Measurements from ENCODE around the gene OR52E6. TPM values are rescaled to one million over a fixed set of nuclear protein-coding genes. Genes with fewer than 3 reads are reported as not detected.

OR52E6 gene
- total RNA-seq, result not detected in 3 replicates

DNA sequence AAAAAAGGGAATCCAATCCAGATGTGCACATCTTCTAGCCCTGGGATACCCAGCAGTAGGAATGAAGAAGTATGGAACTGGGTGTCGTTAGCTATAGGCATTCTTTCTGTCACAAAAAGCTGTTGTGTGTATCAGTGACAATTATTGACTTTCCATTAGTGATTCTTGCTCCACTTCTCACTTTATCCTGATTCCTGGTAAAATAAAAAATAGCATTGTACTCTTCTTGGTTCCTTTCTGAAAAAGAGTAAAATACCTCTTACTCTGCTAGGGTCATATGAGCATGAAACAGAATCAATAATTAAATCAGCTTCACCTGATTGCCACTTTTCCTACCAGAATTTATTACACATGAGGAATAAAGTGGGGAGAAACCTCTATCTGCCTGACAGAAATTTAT lies at the start of gene OR52E6:
TSS of gene OR52E6 (minus strand) at position 101 of the 400 bp plus-strand sequence. CDS start at position 101, 0 bp downstream.
- no peaks in the 10 kb centered on the region for H3K4me1 Mint-ChIP-seq
- no peak for DNase-seq (ENCODE audit: low spot score in 2 of 2, unreplicated experiment in 2 of 2)
- H3K36me3 Mint-ChIP-seq, result no peaks in the 10 kb centered on the region
- TF ChIP-seq, protein P1, sequence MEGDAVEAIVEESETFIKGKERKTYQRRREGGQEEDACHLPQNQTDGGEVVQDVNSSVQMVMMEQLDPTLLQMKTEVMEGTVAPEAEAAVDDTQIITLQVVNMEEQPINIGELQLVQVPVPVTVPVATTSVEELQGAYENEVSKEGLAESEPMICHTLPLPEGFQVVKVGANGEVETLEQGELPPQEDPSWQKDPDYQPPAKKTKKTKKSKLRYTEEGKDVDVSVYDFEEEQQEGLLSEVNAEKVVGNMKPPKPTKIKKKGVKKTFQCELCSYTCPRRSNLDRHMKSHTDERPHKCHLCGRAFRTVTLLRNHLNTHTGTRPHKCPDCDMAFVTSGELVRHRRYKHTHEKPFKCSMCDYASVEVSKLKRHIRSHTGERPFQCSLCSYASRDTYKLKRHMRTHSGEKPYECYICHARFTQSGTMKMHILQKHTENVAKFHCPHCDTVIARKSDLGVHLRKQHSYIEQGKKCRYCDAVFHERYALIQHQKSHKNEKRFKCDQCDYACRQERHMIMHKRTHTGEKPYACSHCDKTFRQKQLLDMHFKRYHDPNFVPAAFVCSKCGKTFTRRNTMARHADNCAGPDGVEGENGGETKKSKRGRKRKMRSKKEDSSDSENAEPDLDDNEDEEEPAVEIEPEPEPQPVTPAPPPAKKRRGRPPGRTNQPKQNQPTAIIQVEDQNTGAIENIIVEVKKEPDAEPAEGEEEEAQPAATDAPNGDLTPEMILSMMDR (IDR thresholded peaks at IDR 0.05; ENCODE audit: unreplicated experiment), result no peak
- H3K9me3 Mint-ChIP-seq, result peaks cover 16% of the 10 kb centered on the region
- no peak within 1 kb of the TSS for H3K27ac Mint-ChIP-seq
- no peak within 1 kb of the TSS for H3K4me3 Mint-ChIP-seq
- no peaks in the 10 kb centered on the region for H3K27me3 Mint-ChIP-seq (ENCODE audit: low read depth)

DNA sequence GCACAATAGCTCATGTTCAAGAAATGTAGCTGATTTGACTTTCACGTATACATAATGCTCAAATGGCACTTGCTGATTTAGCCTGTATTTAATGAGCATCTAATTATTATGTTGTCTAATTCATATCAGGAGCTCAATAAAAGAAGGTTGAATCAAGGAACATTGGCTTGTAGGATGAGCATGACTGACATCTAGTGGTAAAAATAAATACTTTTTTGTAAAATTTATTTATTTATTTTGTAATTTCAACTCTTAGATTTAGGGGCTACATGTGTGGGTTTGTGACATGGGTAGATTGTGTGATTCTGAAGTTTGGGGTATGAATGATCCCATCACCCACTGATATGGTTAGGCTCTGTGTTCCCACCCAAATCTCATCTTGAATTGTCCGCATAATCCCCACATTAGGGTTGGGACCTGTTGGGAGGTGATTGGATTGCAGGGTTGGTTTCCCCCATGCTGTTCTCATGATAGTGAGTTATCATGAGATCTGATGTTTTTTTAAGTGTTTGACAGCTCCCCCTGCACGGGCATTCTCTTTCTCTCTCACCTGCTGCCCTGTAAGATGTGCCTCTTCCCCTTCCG lies 49.6 kb upstream of the OR52E6 start:
- TF ChIP-seq, protein P1 (IDR thresholded peaks at IDR 0.05; ENCODE audit: unreplicated experiment), result peak; percentile 67
- H3K27ac Mint-ChIP-seq, result no peak overlapping the region
- H3K4me1 Mint-ChIP-seq, result no peaks in the 10 kb centered on the region
- DNase-seq (ENCODE audit: low spot score in 2 of 2, unreplicated experiment in 2 of 2), result no peak
- H3K9me3 Mint-ChIP-seq, result no peaks in the 10 kb centered on the region
- peaks cover 6% of the 10 kb centered on the region for H3K27me3 Mint-ChIP-seq (ENCODE audit: low read depth)
- no peaks in the 10 kb centered on the region for H3K36me3 Mint-ChIP-seq
- H3K4me3 Mint-ChIP-seq, result no peak overlapping the region

DNA sequence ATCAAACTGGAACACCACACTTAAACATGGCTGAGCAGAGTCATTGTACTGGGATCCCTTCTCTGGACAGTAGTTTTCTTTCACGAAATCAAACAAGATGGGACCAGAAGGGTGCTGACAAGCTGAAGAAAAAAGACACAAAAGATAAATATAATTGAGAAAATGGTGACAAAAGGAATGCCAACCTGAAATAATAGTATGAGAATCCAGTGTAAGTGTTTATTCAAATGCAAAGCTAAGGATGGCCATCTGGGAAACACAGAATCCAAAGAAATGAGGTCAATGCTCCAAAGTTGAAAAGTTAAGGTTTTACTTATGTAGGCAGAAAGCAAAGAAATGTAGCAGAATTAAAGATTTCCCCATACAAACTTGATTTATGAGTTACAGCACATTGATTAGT lies 46.0 kb upstream of the OR52E6 start:
- H3K4me1 Mint-ChIP-seq, result no peaks in the 10 kb centered on the region
- H3K27ac Mint-ChIP-seq, result no peak overlapping the region
- TF ChIP-seq, protein P1 (IDR thresholded peaks at IDR 0.05; ENCODE audit: unreplicated experiment), result no peak
- DNase-seq (ENCODE audit: low spot score in 2 of 2, unreplicated experiment in 2 of 2), result no peak
- no peaks in the 10 kb centered on the region for H3K9me3 Mint-ChIP-seq
- no peak overlapping the region for H3K4me3 Mint-ChIP-seq
- no peaks in the 10 kb centered on the region for H3K36me3 Mint-ChIP-seq
- H3K27me3 Mint-ChIP-seq (ENCODE audit: low read depth), result peaks cover 3% of the 10 kb centered on the region

DNA sequence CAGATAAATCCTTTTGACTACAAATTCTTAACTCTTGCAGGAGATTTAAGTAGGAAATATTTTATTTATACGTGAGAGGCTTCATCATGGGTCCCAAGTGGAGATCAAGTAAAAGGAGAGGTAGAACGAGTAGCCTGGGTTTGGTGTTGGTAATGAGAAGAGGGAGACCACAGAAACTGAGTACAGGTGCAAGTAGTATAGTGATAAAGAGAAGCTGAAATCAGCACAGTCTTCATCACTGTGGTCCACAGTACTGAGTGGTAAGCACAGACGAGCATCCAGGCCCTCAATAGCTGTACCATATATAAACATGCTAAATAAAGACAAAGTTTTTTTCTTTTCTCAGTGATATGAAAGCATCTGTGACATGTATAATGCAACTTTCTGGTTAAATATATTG lies 45.5 kb upstream of the OR52E6 start:
- no peak overlapping the region for H3K27ac Mint-ChIP-seq
- no peaks in the 10 kb centered on the region for H3K4me1 Mint-ChIP-seq
- H3K27me3 Mint-ChIP-seq (ENCODE audit: low read depth), result peaks cover 8% of the 10 kb centered on the region
- no peaks in the 10 kb centered on the region for H3K9me3 Mint-ChIP-seq
- TF ChIP-seq, protein P1 (IDR thresholded peaks at IDR 0.05; ENCODE audit: unreplicated experiment), result no peak
- DNase-seq (ENCODE audit: low spot score in 2 of 2, unreplicated experiment in 2 of 2), result no peak
- H3K36me3 Mint-ChIP-seq, result no peaks in the 10 kb centered on the region
- H3K4me3 Mint-ChIP-seq, result no peak overlapping the region

DNA sequence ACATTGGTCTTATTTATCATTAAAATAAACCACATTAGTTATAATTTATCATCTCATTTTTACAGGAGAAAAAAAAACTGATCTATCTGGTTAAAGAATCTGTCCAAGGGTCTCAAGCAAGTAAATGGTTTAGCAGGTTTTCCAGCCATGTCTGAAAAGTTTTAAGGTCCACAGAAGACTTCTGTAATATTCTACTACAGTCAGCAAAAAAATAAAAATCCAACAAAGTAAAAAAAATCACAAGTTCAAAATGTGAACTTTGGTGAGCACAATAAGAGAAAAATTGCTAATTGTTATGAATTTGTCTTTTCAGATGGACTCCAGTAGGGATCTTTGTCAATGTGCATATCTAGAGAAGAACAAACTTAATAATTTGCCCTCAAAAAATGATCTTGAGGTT lies 40.1 kb upstream of the OR52E6 start:
- TF ChIP-seq, protein P1 (IDR thresholded peaks at IDR 0.05; ENCODE audit: unreplicated experiment), result no peak
- Mint-ChIP-seq H3K27me3 (ENCODE audit: low read depth) (peaks cover 19% of the 10 kb centered on the region), H3K36me3 (no peaks in the 10 kb centered on the region), H3K4me3 (no peak overlapping the region), H3K27ac (no peak overlapping the region), H3K9me3 (no peaks in the 10 kb centered on the region), H3K4me1 (no peaks in the 10 kb centered on the region)
- DNase-seq (ENCODE audit: low spot score in 2 of 2, unreplicated experiment in 2 of 2), result no peak

DNA sequence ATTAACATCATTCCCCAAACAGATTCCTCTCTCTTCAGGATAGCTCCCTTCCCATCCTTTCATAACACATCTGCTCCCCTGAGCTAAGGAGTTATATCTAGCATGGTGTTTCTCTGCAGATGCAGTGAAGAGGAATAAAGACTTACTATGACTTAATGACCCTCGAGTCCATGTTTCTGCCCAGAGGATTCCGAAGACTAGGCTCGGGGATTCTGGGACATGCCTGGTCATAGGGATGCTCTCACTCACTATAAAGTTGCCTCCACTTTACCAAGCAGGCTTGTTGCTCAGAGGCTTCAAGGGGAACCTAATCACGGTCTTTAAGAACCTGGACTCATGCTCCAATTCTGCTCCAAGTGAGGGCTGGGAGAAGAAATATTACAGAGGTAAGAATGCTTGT lies 38.6 kb upstream of the OR52E6 start, which contains the start of gene OR52E4:
TSS of gene OR52E4 (plus strand) at position 301 of the 400 bp plus-strand sequence. CDS start 3,664 bp downstream, outside the sequence.
- Mint-ChIP-seq H3K36me3 (no peaks in the 10 kb centered on the region), H3K27ac (no peak within 1 kb of the TSS), H3K4me3 (no peak within 1 kb of the TSS), H3K27me3 (ENCODE audit: low read depth) (peaks cover 19% of the 10 kb centered on the region), H3K4me1 (no peaks in the 10 kb centered on the region), H3K9me3 (peaks cover under 1% of the 10 kb centered on the region)
- TF ChIP-seq, protein P1 (IDR thresholded peaks at IDR 0.05; ENCODE audit: unreplicated experiment), result no peak
- DNase-seq (ENCODE audit: low spot score in 2 of 2, unreplicated experiment in 2 of 2), result no peak
